Stomach (tissue), 19 donors: ENCODE data around the gene CDK9. TPM values are rescaled to one million over a fixed set of nuclear protein-coding genes. Genes with fewer than 3 reads are reported as not detected.

Experiments used
- DNase-seq, 2 donors: peaks; one replicate each; pipeline versions ENCODE4 v3.0.0 to v3.0.0-alpha.2; 2013 to 2019
- H3K27ac ChIP-seq, 5 donors: fragments of 200-600 bp in 4 of 5; sonication (generic) in 4 of 5; one replicate each; pipeline ENCODE4 v1.5.1; 2013 to 2019; ENCODE audit warnings: mild to moderate bottlenecking in 1 of 5, moderate library complexity in 1 of 5
- H3K27me3 ChIP-seq, 3 donors: fragments of 200-600 bp; sonication (generic); one replicate each; pipeline ENCODE4 v1.5.1; 2017 to 2019; ENCODE audit warnings: mixed run types in 1 of 3
- H3K36me3 ChIP-seq, 4 donors: fragments of 200-600 bp; sonication (generic); 1 replicate in 3 of 4; 2 replicates in 1 of 4; pipeline ENCODE4 v1.5.1; 2016 to 2019
- H3K4me1 ChIP-seq, 4 donors: fragments of 200-600 bp; sonication (generic); one replicate each; pipeline ENCODE4 v1.5.1; 2016 to 2019
- H3K4me3 ChIP-seq, 4 donors: fragments of 200-600 bp; sonication (generic) in 3 of 4; one replicate each; pipeline ENCODE4 v1.5.1; 2016 to 2019; ENCODE audit warnings: mild to moderate bottlenecking in 1 of 4
- H3K9me3 ChIP-seq, 4 donors: fragments of 200-600 bp; sonication (generic); one replicate each; pipeline ENCODE4 v1.5.1; 2016 to 2019
- CTCF ChIP-seq, 7 experiments: fragments of 450-650 bp in 4 of 7; fragments of 200-600 bp in 3 of 7; sonication (generic) in 3 of 7; IDR thresholded peaks; one replicate each; pipeline ENCODE4 v1.5.1; 2016 to 2019; ENCODE audit warnings: antibody characterized with exemption in 7 of 7, control low read depth in 2 of 7, mild to moderate bottlenecking in 1 of 7
- EP300 ChIP-seq: sonication (generic); formaldehyde crosslinking; IDR thresholded peaks from one replicate; pipeline ENCODE4 v1.6.1; 2017; ENCODE audit warnings: antibody characterized with exemption
- POLR2A ChIP-seq, 4 donors: fragments of 450-650 bp; IDR thresholded peaks; one replicate each; pipeline ENCODE4 v1.6.1; 2016; ENCODE audit warnings: antibody characterized with exemption in 4 of 4, control low read depth in 2 of 4, mild to moderate bottlenecking in 1 of 4, moderate library complexity in 1 of 4
- POLR2AphosphoS5 ChIP-seq, 3 donors: sonication (generic); formaldehyde crosslinking; IDR thresholded peaks; one replicate each; pipeline ENCODE4 v1.6.1; 2016; ENCODE audit warnings: antibody characterized with exemption in 3 of 3
- WGBS, 5 donors: extraction: QIAGEN DNeasy Blood & Tissue Kit in 3 of 5; methylation state at CpG; one replicate each; pipeline versions ENCODE4 v1.1.5 to v1.1.7; 2013 to 2018; 5-methylcytosine and 5-hydroxymethylcytosine counted together
- intact Hi-C: fragments of 100-400 bp; cut with DNase I; formaldehyde crosslinking; loops from one replicate; pipeline ENCODE4 v1.15.1; 2023; ENCODE audit warnings: low total_unique reads
- long read RNA-seq, 10 donors: transcript quantifications; one replicate each; lab custom pipeline, GENCODE V29; 2026
- polyA plus RNA-seq, 3 donors: library from polyadenylated mRNA; stranded (reverse); fragments of 200-250 nt; gene quantifications; one replicate each; pipeline ENCODE4 v1.2.3, GENCODE V29; 2013
- total RNA-seq, 5 donors: library from RNA; depleted of rRNA; stranded (reverse); fragments of >200 nt; gene quantifications; one replicate each; pipeline versions ENCODE4 v1.1.0 to v1.2.3, GENCODE V29; 2014 to 2016
- donor health status: healthy with polysubstance abuse.
- donor health status: Bipolar disorder and iron deficiency.
- donor health status: healthy.

Gene CDK9
- total RNA-seq, result 100 to 1,000 TPM in 1 of 5 donors, 10 to 100 TPM in 4; 42.8 to 114 (median 92.7) TPM
- polyA plus RNA-seq, result 10 to 100 TPM; 25.3 to 34.7 (median 34.4) TPM
- long read RNA-seq, donor 1, transcript CDK9-201 (7 exons, 2,463 nt), result major isoform, 5 of 8 reads
- long read RNA-seq, donor 1, partial matches to known transcripts, result 0 of 8 reads
- long read RNA-seq, donor 1, other reads (novel, unspliced or antisense), result 0 of 8 reads
- long read RNA-seq, donor 2, transcript CDK9-201 (7 exons, 2,463 nt), result major isoform, 13 of 20 reads
- long read RNA-seq, donor 2, partial matches to known transcripts, result 7 of 20 reads
- long read RNA-seq, donor 2, other reads (novel, unspliced or antisense), result 0 of 20 reads
- long read RNA-seq, donor 3, partial matches to known transcripts, result 0 of 2 reads
- long read RNA-seq, donor 3, other reads (novel, unspliced or antisense), result 0 of 2 reads
- long read RNA-seq, donor 4, result 0 reads
- long read RNA-seq, donor 5, transcript CDK9-201 (7 exons, 2,463 nt), result major isoform, 7 of 11 reads
- long read RNA-seq, donor 5, partial matches to known transcripts, result 0 of 11 reads
- long read RNA-seq, donor 5, other reads (novel, unspliced or antisense), result 0 of 11 reads
- long read RNA-seq, donor 6, transcript CDK9-201 (7 exons, 2,463 nt), result major isoform, 16 of 32 reads
- long read RNA-seq, donor 6, partial matches to known transcripts, result 12 of 32 reads
- long read RNA-seq, donor 6, other reads (novel, unspliced or antisense), result 0 of 32 reads
- long read RNA-seq, donor 7, transcript CDK9-201 (7 exons, 2,463 nt), result major isoform, 9 of 13 reads
- long read RNA-seq, donor 7, partial matches to known transcripts, result 0 of 13 reads
- long read RNA-seq, donor 7, other reads (novel, unspliced or antisense), result 0 of 13 reads
- long read RNA-seq, donor 8, transcript CDK9-201 (7 exons, 2,463 nt), result major isoform, 16 of 26 reads
- long read RNA-seq, donor 8, partial matches to known transcripts, result 8 of 26 reads
- long read RNA-seq, donor 8, other reads (novel, unspliced or antisense), result 0 of 26 reads
- long read RNA-seq, donor 9, transcript CDK9-201 (7 exons, 2,463 nt), result major isoform, 7 of 9 reads
- long read RNA-seq, donor 9, partial matches to known transcripts, result 0 of 9 reads
- long read RNA-seq, donor 9, other reads (novel, unspliced or antisense), result 0 of 9 reads
- long read RNA-seq, donor 10, partial matches to known transcripts, result 0 of 3 reads
- long read RNA-seq, donor 10, other reads (novel, unspliced or antisense), result 0 of 3 reads

GRCh38 chr9:127785933-127786772 is at the start of gene CDK9:
CDK9 (plus strand) TSS chr9:127786034; CDS start chr9:127786149, 115 bp downstream.
- intact Hi-C loops, result no loop called here
- Histone ChIP-seq H3K27me3 (no peaks in the 10 kb centered on the region), H3K9me3 (no peaks in the 10 kb centered on the region), H3K27ac (peak within 1 kb of the TSS; percentile 93 to 99 (median 97)), H3K4me3 (peak within 1 kb of the TSS; percentile 97 to 100 (median 99)), H3K4me1 (peaks cover 18 to 78% (median 46%) of the 10 kb centered on the region in 4 donors), H3K36me3 (peaks cover 41 to 44% (median 42%) of the 10 kb centered on the region in 4 donors)
- 0 to 1% (median 0%) methylated on average over 53 to 75 of the region's 75 CpGs for WGBS, 5 donors
- peak; percentile 93 to 97 for DNase-seq
- TF ChIP-seq CTCF (IDR thresholded peaks at IDR 0.05), result no peak
- TF ChIP-seq POLR2AphosphoS5 (IDR thresholded peaks at IDR 0.05), result peak; percentile 59 to 90 (median 87)

GRCh38 chr9:127738666-127739065 is 47.2 kb upstream of the CDK9 start:
- intact Hi-C loops, result loop anchor here (5.0 kb wide), 1 partner anchor 44 kb away; no protein-coding TSS in a partner anchor
- TF ChIP-seq EP300 (no peak), POLR2A (IDR thresholded peaks at IDR 0.05) (no peak), POLR2AphosphoS5 (IDR thresholded peaks at IDR 0.05) (no peak), CTCF (IDR thresholded peaks at IDR 0.05) (no peak)
- peaks cover 0 to 21% (median 11%) of the 10 kb centered on the region in 3 donors for H3K27me3 ChIP-seq
- 79 to 92% (median 89%) methylated on average over 5 to 13 of the region's 13 CpGs for WGBS, 5 donors
- peaks cover 18 to 48% (median 37%) of the 10 kb centered on the region in 4 donors for H3K4me1 ChIP-seq
- H3K27ac ChIP-seq, result no peak overlapping the region
- H3K9me3 ChIP-seq, result no peaks in the 10 kb centered on the region
- no peak overlapping the region for H3K4me3 ChIP-seq
- DNase-seq, result no peak
- H3K36me3 ChIP-seq, result peaks cover 6 to 38% (median 26%) of the 10 kb centered on the region in 4 donors

GRCh38 chr9:127739614-127740330 is 46.1 kb upstream of the CDK9 start:
- Histone ChIP-seq H3K27ac (peak overlapping the region in 4 of 5 donors; percentile 28 to 66 (median 58)), H3K4me1 (peaks cover 11 to 38% (median 28%) of the 10 kb centered on the region in 4 donors), H3K27me3 (peaks cover 0 to 23% (median 11%) of the 10 kb centered on the region in 3 donors), H3K36me3 (peaks cover 6 to 45% (median 29%) of the 10 kb centered on the region in 4 donors), H3K9me3 (no peaks in the 10 kb centered on the region), H3K4me3 (no peak overlapping the region)
- TF ChIP-seq POLR2AphosphoS5 (IDR thresholded peaks at IDR 0.05), result no peak
- no peak for TF ChIP-seq POLR2A (IDR thresholded peaks at IDR 0.05)
- TF ChIP-seq EP300, result no peak
- no peak for TF ChIP-seq CTCF (IDR thresholded peaks at IDR 0.05)
- DNase-seq, result no peak
- 79 to 84% (median 84%) methylated on average over 12 to 19 of the region's 19 CpGs for WGBS, 5 donors
- intact Hi-C loops, result loop anchor here (5.0 kb wide), 1 partner anchor 43 kb away; no protein-coding TSS in a partner anchor
